ENCODE results near the gene FAM89B.

The FAM89B gene

DNA sequence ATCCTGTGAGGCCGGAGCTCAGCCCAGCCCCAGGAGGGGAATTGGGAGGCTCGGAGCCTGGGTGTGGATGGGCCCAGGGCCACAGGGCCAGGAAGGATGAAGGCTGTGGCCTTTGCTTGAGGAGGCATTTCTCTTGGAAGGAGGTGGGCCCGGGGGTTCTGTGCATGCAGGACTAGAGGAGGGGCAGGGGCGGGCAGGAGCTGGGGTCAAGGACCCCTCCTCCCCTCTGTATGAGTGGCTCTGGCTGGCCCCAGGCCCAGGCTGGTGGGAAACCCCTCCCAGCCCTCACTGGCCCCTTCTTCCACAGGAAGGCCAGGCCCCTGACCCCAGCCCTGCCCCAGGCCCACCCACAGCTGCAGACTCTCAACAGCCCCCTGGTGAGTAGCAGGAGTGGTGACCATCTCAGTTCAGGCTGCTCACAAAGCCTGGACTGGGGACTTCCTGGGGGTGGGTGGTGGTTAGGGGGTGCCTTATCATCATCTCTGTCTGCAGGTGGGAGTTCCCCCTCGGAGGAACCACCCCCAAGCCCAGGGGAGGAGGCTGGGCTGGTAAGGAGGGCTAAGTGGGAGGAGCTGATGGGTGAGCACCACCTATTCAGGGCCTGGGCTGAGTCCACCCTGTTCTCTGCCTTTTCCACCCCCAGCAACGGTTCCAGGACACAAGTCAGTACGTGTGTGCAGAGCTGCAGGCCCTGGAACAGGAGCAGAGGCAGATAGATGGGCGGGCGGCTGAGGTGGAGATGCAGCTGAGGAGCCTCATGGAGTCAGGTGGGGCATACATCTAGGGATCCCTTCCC is 17.3 kb downstream of the FAM89B start:
- no peak for DNase-seq (ENCODE audit: low spot score)

DNA sequence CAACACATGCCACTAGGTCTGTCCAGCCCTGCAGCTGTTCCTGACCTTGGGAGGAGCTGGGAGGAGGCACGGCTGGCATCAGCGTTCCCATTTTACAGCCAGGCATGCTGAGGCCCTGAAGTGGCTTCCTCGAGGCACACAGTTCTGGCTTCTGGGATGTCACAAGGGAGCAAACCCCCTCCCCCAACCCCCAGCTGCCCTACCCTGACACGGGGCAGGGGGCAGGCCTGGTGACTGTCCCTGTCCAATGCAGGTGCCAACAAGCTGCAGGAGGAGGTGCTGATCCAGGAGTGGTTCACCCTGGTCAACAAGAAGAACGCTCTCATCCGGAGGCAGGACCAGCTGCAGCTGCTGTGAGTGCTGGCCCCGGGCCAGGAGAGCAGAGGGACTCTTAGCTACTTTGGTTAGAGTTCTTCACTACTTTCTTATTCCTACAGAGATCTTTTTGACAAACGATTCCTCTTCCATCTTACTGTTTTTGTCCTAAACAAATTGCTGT is 18.0 kb downstream of the FAM89B start:
- DNase-seq (ENCODE audit: low spot score), result no peak

DNA sequence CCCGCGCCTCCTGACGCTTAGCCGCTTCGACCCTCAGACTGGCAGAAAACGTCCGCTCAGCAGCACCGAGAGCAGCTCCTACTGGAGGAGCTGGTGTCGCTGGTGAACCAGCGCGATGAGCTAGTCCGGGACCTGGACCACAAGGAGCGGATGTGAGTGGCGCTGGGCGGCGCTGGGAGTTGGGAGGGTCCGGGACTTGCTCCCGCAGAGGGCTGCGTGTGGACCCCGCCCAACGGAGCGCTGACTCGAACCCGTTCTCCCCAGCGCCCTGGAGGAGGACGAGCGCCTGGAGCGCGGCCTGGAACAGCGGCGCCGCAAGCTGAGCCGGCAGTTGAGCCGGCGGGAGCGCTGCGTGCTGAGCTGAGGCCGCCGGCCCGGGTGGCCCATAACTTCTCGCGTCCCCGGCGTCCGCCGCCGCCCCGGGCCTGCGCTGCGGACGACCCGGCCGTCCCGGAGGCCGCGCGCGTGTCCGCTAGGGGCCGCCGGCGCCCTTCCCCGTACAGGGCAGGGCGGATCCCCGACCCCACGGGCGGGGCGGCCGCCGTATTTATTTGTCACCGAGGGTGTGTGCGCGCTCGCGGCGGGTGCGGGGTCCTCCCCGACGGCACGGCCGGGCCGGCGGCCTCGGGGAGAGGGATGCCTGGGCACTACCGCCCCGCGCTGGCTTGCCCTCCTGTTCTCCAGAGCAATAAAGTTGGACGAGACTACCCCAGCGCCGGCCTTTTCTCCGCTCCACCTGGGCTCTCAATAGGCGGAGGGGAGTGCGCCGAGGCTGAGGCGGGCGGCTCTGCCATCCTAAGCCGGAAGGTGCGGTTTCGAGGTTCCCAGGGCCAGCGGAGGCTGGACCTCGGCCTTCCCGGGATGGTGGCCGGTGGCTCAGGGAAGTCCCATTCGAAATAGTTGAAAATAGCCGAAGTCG is 19.9 kb downstream of the FAM89B start:
- DNase-seq (ENCODE audit: low spot score), result peak; percentile 91

DNA sequence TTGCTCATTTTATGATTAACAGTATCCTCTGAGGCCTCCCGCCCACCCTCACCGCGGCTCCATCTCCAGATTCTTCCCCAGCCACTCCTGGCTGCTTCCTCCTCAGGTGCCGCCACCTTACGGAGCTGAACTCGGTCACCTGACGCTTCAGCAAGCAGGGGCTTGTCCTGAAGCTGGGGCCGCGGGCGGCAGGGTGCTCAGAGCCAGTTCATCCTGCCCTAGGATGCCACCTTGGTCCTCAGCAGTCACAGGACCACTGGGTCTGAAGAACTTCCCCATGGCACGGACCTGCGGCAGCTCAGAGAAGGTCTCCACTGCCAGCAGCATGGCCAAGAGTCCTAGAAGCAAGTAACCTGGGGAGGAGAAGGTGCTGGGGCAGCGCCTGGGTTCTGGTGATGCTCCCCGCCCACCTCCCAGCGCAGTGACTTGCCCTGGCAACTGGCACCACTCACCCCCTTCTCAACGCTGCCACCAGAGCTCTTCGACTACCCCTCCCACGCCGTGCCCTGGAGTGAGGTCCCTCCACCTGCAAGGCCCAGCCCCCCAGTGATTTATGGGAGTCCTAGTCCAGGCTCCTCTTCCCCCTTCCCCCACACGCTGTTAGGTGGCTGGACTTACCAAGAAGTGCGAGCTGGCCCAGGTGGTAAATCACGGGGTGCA is 20.6 kb downstream of the FAM89B start:
- no peak for DNase-seq (ENCODE audit: low spot score)

DNA sequence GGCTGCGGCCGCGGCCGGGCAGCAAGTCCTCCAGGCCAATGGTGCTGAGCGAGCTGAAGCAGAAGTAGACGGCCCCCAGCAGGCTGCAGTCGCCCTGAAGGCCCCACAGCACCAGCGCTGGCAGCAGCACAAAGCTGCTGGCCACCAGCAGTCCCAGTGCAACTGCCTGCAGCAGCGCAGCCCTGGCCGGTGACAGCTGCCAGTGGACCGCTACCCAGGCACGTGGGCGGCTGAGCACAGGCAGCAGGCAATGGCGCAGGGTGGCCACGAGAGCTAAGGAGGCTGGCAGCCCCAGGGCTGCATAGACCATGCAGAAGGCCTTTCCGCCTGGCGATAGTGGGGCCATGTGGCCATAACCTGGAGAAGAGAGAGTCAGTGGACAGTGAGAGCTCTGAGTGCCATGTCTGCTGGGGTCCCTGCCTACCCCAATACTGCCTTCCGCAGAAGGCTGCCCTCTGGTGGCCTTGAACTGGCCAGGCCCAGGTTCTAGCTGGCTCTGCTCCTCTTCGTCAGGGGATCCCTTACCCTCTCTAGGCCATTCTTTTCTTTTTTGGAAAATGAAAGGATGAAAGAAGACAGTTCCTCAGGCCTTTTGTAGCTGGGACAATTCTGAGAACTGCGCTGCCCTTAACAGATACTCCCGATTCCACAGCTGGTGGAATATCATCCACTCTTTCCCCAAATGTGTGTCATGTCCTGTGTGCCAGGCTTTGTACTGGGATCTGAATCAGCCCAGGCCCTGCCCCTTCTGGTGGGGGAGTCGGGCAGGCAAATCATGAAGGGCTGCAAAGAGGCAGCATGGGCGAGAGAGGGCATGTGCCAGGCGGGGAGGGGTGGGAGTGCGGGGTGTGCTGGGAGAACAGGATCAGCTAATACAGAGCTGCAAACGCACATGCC is 21.4 kb downstream of the FAM89B start:
- DNase-seq (ENCODE audit: low spot score), result no peak

DNA sequence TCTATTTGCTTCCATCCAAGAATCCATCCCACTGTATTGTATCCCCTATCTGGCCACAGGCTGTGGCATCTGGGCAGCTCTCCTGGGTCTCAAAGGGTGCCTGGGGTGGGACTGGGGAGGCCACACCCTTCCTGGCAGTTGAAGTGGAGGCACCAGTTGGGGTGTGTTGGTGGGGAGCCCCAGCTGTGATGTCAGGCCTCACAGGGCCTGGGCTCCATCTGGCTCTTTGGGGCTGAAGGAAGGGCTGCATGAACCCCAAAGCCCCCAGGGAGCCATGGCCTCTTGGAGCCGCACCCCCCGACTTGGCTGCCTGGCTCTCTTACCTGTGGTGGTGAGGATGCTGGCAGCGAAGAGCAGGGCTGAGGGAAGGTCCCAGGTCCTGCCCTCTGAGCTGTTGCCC is 22.8 kb downstream of the FAM89B start:
- DNase-seq (ENCODE audit: low spot score), result no peak

DNA sequence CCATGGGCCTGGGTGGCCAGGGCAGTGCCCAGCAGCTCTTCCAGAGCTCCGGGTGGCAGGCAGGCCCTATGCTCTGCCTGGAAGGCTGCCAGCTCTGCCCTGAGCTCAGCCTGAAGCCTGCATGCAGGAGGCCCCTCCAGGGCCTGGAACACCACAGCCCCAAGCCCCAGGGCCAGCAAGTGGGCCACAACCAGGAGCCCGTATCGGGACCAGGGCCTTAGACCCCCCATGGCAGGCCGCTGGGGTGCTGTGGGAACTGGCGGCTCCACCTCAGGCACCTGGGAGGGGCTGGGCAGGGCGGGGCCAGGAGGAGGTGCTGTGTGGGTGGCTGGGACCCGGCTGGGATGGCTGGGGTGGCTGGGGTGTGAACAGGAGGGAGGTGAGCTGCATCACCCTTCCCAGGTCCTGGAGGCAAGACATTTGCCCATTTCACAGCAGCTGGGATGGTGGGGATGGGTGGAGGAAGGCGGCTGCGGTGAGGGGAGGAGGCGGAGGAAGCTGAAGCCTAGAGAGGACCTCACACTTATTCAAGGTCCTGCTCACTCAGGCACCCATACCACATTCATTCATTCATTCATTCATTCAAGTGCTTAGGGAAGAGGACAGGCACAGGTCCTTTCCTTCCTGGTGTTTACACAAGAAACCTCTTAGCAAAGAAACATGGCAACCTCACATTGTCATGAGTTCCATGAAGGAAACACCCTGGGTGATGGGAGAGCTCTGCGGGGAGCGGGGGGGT is 23.4 kb downstream of the FAM89B start, which contains the start of gene KCNK7:
Gene KCNK7 (minus strand): TSS at position 258 of the 739 bp plus-strand sequence. CDS start 28 bp downstream, at position 230.
- no peak for DNase-seq (ENCODE audit: low spot score)

DNA sequence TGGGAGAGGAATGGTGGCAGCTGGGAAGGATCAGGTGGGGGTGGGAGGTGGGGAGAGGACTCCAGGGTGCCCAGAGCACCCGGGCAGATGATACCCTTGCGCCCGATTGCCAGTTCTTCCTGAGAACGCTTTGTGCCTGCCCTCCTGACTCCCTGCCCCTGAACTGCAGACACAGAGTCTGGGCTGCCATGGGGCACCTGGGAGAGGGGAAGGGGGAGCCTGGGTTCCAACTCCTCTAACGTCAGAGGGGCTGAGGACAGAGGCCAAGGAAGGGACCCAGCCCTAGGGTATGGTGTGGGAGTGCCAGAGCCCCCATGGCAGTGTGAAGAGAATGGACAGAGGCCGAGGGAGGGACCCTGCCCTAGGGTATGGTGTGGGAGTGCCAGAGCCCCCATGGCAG is 24.2 kb downstream of the FAM89B start:
- DNase-seq (ENCODE audit: low spot score), result no peak

DNA sequence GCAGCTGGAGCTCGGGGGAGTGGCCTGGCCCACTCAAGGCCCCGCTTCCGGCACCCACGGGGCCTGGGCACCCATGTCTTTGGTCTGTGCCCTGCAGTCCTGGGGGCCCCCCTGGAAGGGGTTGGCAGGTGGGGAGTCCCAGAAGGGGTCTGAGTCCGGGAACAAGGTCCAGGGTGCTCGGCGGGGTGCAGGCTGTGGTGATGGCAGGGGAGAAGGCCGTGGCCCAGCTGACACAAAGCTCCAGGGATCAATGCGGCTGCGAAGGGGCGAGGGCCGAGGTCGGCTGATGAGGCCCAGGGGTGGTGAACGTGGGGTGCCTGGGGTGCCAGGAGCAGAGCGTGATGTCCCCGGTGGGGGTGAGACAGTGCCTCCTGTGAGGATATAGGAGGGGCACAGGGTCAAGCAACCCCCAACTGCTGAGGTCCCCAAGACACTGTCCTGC is 25.9 kb downstream of the FAM89B start:
- DNase-seq (ENCODE audit: low spot score), result no peak

DNA sequence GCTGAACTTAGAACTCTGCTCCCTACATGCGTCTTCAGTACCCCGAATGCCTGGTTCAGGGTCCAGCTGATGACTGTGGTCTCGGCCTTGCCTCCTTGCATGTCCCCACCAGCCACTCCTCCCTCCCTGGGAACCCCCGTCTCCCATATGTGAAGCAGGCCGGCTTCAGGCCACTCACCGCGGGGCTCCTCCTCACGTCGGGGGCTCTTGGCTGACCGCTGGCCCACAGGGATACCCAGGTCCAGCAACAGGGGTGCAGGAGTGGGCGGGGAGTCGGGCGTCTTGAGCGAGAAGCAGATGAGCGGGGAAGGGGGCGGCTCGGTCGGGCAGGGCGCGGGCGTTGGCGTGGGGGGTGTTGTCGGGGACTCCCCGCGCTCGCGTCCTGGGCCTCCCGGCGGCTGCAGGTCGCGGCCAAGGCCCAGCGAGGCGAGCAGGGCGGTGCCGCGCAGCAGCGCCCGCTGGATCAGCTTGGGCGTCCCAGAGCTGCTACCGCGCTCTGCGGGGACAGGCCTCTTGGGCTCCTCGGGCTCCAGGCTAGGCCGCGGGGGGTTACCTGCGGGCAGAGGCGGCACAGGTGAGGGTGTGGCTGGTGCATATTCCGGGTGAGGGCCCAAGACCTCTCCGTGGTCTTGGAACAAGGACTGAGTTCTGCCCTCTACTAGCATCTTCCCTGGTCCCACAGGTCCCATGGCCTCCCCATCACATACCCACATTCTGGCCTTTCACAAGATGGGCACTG is 27.0 kb downstream of the FAM89B start:
- DNase-seq (ENCODE audit: low spot score), result no peak

DNA sequence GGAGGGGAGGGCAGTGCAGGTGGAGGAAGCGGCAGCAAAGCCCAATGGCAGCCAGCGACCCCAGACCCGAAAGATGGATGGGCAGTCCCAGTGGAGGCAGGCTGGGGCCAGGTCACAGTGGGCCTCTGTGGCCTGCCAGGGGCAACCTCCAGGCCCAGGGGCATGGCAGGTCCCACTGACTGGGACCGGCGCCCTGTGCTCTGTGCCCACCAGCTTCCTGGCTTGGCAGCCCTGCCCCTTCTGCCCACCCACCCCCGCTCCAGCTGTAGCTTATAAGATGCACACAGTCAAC is 27.6 kb downstream of the FAM89B start:
- no peak for DNase-seq (ENCODE audit: low spot score)

DNA sequence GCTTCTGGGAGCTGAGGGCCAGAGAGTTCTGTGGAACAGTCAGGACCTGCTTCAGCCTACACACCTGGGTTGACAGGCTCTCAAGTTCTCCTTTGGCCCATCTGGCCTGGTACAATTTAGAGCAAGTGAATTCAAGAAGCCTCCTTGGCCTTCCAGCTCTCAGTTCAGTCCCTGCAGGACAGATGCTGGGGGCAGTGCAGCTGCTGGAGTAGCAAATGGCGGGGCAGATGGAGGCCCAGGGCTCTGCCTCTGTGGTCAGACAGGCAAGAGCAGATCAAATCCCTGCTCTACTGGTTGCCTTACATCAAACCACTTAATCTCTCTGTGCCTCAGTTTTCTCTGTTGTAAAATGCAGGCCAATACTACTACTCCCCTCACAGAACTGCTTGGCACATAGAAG is 31.9 kb downstream of the FAM89B start:
- no peak for DNase-seq (ENCODE audit: low spot score)

DNA sequence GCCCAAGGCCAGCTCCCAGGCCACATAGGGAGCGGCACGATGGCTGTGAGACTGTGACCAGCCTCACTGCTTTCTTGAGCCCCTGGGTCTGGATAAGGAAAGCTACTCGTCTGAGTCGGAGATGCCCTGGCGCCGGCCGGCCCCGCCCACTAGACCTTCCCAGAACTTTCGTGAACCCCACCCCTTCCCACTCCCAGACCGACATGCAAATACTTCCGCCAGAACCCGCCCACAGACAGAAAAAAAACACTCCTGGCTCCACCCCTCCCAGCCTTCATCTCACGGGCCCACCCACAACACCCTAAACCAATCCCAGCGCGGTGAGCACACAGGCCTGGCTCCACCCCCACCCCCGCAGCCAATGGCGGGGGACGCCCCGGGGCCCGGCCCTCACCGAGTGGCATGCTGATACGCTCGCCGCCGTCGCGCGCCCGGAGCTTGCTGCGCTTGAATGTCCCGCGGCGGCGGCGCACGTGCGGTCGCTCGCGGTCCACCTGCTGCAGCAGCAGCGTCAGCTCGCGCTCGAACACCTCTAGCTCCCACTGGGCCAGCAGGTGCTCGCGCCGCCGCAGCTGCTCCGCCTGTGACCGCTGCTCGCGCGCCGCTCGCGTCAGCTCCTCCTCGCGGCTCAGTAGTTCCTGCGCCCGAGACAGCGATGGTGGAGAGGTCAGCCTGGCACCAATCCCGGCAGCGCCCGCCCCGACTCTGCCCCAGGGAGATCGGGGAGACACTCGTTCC is 34.7 kb downstream of the FAM89B start:
- peak; percentile 92 for DNase-seq (ENCODE audit: low spot score)

DNA sequence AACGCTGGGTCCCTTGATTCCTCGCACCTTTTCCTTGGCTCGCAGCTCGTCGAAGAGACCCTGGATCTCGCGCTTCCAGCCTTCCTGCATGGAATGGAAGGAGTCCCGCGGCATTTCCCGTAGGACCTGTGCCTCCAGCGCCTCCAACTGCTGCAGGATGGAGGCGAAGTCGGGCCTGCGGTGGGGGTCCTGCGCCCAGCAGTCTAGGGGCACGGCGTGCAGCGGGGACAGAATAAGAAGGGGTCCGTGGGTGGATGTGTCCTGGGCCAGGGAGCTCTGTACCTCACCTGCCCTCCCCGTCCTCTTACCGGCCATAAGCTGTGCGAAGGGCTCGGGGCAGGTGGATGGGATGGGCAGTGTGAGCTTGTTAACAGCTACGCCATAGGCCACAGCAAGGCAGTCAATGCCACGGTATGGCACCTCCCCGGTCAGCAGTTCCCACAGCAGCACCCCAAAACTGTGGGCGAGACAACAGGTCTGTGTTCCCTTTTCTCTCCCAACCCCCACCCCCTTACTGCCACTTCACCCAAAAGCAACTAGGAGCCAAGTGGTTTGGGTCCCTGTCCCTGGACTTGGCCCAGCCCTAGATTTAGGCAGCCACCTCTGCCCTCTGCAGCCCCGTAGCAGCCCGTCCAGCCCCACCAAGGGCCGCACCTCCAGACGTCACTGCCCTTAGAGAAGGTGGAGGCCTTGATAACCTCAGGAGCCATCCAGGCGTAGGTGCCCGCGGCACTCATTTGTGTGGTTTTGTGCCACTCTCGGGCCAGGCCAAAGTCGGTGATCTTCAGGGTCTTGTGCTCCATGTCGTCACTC is 35.5 kb downstream of the FAM89B start:
- DNase-seq (ENCODE audit: low spot score), result no peak

DNA sequence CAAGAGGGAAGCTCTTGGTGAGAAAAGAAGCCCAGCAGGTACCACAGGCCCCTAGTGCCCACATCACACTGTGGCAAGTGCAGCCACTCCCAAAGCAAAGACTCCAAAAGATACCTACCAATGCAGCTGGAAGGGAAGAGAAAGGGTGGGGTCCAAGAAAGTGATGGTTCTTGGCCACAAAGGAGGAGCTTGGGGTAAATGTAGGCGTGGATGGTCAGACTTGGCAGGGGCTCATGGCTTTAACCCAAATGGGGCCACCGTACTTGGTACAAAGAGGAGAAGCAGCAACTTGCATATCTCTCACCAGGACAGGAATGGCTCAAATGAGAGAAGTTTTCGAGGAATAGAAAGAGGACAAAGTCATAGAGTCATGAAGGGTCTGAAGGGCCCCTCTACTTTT is 36.9 kb downstream of the FAM89B start:
- DNase-seq (ENCODE audit: low spot score), result no peak

DNA sequence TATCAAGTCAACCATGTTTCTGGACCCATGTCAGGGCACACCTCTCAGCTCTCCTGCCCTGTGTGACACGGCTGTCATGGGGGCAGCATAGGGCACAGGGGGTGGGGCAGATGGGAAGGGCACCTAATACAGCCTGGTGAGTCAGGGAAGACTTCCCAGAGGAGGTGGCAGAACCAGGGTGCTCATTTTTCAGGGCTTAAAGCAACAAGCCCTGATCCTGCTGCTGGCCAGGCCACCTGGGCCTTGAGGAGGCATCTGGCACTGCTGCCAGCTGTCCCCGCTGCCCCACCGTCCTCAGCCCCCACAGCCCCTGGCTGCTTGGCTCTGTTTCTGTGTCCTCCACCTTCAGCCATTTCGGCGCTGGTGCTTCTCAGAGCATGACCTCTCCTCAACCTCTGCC is 37.3 kb downstream of the FAM89B start:
- no peak for DNase-seq (ENCODE audit: low spot score)

DNA sequence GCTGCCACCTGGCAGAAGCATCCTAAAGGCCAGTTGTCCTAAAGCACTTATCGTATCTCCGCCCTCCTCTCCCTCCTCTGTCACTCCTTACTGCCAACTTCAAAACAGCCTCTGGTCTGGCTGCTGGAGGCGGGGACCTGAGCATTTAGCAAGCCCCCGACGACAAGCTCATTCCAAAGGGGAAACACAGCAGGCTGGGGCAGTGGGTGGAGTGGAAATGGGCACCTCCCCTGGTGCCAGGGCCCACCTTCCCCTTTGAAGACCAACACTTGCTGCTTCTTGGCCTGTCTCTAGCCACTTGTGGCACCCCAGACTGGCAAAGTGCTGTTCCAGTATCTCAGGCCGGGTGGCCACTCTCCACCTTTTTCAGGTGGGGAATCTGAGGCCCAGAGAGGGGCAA is 38.1 kb downstream of the FAM89B start:
- DNase-seq (ENCODE audit: low spot score), result no peak

DNA sequence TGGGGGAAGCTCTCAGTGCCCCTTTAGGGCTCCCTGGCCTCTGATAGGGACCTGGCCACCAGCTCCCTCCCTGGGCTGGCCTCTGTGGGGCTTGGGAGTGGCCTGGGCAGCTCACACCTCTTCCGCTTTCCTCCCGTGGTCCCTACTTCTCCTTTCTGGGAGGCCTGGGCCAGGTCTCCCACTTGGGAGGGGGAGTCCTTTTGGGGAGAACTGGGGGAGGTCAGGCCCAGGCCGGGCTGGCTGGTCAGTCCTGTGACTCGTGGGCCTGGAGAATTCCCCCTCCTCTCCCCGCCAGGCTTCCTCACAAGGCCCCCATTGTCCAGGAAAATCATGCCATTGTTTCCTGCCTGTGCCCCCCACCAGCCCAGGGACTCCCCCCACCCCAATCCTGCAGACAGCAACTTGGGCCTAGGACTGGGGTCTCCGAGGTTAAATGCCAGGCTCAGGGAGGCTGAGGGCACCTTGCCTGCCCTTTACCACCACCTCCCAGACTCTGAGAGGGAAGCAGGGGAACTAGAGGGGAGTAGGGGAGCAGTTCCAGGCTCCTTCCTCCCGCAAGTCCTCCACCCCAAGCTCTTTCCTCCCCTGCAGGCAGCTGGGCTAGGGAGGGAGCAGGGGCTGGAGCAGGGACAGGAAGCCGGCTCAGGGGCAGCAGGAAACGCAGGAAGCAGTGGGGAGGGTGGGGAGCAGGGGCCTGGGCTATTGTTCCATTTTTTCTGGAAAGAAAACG is 38.9 kb downstream of the FAM89B start:
- DNase-seq (ENCODE audit: low spot score), result peak; percentile 70

Measured in kidney capillary endothelial cell (primary cell).